A549 (cell line): ENCODE results near the gene DCAF10.

Source experiments
- CHD2 ChIP-seq: fragments of 150-350 bp; IDR thresholded peaks from 2 replicates; pipeline ENCODE4 v1.6.1; 2014; ENCODE audit warnings: low read length; ENCODE audit not compliant: partially characterized antibody
- CTCF ChIP-seq: fragments of >200 bp; sonication (Bioruptor Twin); formaldehyde crosslinking; IDR thresholded peaks from 3 replicates; pipeline ENCODE4 v1.5.1; 2016
- HDAC2 ChIP-seq: fragments of 200-600 bp; sonication (generic); IDR thresholded peaks from 2 replicates; pipeline ENCODE4 v1.6.1; 2016

GRCh38 chr9:37914154-37914551 is 113.6 kb downstream of the DCAF10 start:
- no peak for TF ChIP-seq CTCF
- TF ChIP-seq CHD2: no peak
- TF ChIP-seq HDAC2: no peak
